Hematopoietic multipotent progenitor cell treated with erythropoietin and hydrocortisone succinate and interleukin-3 and kit ligand, for 4 days (in vitro differentiated cells): ENCODE data around the gene TSSK6.

ENCODE experiments used
- DNase-seq: peaks from one replicate; pipeline ENCODE4 v3.0.0-alpha.2; 2015

TSSK6 gene

GRCh38 chr19:19529783-19530422 lies 14.6 kb upstream of the TSSK6 start:
- no peak for DNase-seq

- no peak for DNase-seq
Observed at GRCh38 chr19:19528721-19529490, 13.6 kb upstream of the TSSK6 start, which contains the start of gene YJEFN3. Gene YJEFN3, plus strand, starts transcription at chr19:19528911. Its CDS starts 22 bp downstream, at chr19:19528933.

- DNase-seq = no peak
Observed at GRCh38 chr19:19527674-19528625, 12.6 kb upstream of the TSSK6 start.

GRCh38 chr19:19527371-19527656 lies 12.0 kb upstream of the TSSK6 start:
- DNase-seq = no peak

GRCh38 chr19:19526581-19527370 lies 11.4 kb upstream of the TSSK6 start:
- peak; percentile 46 for DNase-seq

- no peak for DNase-seq
Observed at GRCh38 chr19:19525611-19526380, 10.4 kb upstream of the TSSK6 start.

- no peak for DNase-seq
Observed at GRCh38 chr19:19524053-19524452, 8.7 kb upstream of the TSSK6 start.

- DNase-seq = no peak
Observed at GRCh38 chr19:19523177-19523576, 7.8 kb upstream of the TSSK6 start.

GRCh38 chr19:19520989-19521388 lies 5.6 kb upstream of the TSSK6 start:
- DNase-seq = no peak

GRCh38 chr19:19517235-19517619 lies 1.9 kb upstream of the TSSK6 start:
- no peak for DNase-seq

- DNase-seq = peak; percentile 96
Observed at GRCh38 chr19:19515642-19516519, 533 bp upstream of the TSSK6 start, which contains the start of gene NDUFA13. Gene NDUFA13, plus strand, starts transcription at chr19:19516225. Its CDS starts 14 bp downstream, at chr19:19516239.

- peak; percentile 46 for DNase-seq
Observed at GRCh38 chr19:19514215-19514657, 1.1 kb downstream of the TSSK6 start.

GRCh38 chr19:19513682-19514081 lies 1.7 kb downstream of the TSSK6 start:
- no peak for DNase-seq

GRCh38 chr19:19510432-19510831 lies 4.9 kb downstream of the TSSK6 start:
- no peak for DNase-seq

GRCh38 chr19:19508217-19508616 lies 7.1 kb downstream of the TSSK6 start:
- no peak for DNase-seq

GRCh38 chr19:19507354-19507753 lies 8.0 kb downstream of the TSSK6 start:
- DNase-seq = no peak

- DNase-seq = no peak
Observed at GRCh38 chr19:19506592-19506991, 8.8 kb downstream of the TSSK6 start.

GRCh38 chr19:19505669-19506326 lies 9.6 kb downstream of the TSSK6 start:
- no peak for DNase-seq

- DNase-seq = no peak
Observed at GRCh38 chr19:19504754-19505668, 10.3 kb downstream of the TSSK6 start.
